Activated CD8-positive, alpha-beta memory T cell treated with anti-CD3 and anti-CD28 coated beads for 48 hours (primary cell): ENCODE measurements around the gene SEMA4F.
"Not testable (repeated sequence)": the region's sequence is repeated elsewhere in the genome, so short reads cannot be mapped to it uniquely, and the experiment has no call there.

ENCODE experiments used
- DNase-seq, 3 experiments: peaks; one replicate each; pipeline ENCODE4 v3.0.0-alpha.2; 2020; ENCODE audit warnings: low read depth in 2 of 3, low spot score in 2 of 3

Gene SEMA4F, protein sequence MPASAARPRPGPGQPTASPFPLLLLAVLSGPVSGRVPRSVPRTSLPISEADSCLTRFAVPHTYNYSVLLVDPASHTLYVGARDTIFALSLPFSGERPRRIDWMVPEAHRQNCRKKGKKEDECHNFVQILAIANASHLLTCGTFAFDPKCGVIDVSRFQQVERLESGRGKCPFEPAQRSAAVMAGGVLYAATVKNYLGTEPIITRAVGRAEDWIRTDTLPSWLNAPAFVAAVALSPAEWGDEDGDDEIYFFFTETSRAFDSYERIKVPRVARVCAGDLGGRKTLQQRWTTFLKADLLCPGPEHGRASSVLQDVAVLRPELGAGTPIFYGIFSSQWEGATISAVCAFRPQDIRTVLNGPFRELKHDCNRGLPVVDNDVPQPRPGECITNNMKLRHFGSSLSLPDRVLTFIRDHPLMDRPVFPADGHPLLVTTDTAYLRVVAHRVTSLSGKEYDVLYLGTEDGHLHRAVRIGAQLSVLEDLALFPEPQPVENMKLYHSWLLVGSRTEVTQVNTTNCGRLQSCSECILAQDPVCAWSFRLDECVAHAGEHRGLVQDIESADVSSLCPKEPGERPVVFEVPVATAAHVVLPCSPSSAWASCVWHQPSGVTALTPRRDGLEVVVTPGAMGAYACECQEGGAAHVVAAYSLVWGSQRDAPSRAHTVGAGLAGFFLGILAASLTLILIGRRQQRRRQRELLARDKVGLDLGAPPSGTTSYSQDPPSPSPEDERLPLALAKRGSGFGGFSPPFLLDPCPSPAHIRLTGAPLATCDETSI

GRCh38 chr2:74653985-74654882 lies at the start of gene SEMA4F:
Gene SEMA4F (plus strand): TSS chr2:74654247. CDS start chr2:74654377, 130 bp downstream.
- peak; percentile 81 to 88 (median 86) for DNase-seq

DNA sequence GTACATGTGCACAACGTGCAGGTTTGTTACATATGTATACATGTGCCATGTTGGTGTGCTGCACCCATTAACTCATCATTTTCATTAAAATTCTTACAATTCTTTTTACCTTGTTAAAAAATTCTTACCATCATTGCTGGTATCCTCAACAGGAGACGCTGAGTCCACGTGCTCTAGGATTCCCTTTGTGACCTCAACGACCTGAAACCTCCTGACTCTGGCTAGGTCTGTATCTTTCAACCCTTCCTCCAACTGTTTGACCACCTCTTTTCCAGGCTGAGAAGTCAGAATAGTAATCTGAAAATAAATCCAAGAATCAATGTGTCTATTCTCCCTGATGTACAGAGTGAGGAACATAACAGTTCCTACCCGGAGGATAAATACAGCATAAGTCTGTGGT lies 47.1 kb upstream of the SEMA4F start:
- DNase-seq: no peak

- no peak for DNase-seq
These were observed 36.9 kb upstream of the SEMA4F start for GRCh38 chr2:74617122-74617521.

DNA sequence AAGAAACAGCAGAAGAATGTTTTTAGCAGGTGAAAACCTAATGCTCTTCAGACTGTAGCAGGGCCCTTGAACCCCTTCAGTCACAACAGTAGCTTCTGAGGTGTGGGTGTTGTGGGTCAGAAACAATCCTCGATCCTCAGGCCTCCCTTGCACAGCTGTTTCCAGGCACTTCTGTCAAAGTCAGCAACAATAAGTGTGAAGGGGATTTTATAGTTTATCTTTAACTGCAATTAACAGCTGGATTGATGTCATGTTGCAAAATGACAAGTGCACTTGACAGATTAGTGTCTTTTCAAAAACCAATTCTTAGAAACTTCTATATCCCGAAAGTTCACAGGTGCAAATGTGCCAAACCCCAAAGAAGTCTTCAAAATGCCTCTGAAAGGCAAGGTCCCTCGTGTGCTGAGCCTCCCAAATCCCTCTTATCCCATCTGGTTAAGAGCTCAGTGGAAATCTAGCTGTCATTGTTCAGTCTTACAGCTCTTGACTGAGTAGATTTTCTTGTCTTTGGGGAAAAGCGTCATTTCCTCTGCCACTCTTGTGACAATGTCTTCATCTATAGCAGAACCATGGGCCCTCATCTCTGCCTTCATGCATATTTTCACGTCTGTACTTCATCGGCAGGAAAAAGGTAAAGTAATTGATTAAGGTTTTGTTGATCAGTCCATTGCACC lies 35.5 kb upstream of the SEMA4F start:
- no peak for DNase-seq

- DNase-seq: no peak
These were observed 34.3 kb upstream of the SEMA4F start for GRCh38 chr2:74619651-74620297.

DNA sequence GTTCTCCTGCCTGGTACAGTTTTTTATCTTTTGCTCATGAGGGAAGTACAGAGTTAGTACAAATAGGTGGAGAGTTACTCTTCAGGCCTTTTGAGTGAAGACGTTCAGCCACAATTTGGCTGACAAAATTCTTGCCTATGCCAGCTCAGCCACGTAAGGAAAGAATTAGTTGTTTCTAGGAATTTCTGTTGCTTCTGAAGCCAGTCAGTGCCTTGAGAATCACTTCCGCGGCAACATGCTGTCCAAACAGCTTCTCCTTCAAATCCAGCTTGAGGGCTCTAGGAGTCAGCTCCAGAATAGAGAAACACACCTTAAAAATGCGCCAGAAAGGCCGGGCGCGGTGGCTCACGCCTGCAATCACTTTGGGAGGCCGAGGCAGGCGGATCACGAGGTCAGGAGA lies 33.4 kb upstream of the SEMA4F start:
- no peak for DNase-seq

DNA sequence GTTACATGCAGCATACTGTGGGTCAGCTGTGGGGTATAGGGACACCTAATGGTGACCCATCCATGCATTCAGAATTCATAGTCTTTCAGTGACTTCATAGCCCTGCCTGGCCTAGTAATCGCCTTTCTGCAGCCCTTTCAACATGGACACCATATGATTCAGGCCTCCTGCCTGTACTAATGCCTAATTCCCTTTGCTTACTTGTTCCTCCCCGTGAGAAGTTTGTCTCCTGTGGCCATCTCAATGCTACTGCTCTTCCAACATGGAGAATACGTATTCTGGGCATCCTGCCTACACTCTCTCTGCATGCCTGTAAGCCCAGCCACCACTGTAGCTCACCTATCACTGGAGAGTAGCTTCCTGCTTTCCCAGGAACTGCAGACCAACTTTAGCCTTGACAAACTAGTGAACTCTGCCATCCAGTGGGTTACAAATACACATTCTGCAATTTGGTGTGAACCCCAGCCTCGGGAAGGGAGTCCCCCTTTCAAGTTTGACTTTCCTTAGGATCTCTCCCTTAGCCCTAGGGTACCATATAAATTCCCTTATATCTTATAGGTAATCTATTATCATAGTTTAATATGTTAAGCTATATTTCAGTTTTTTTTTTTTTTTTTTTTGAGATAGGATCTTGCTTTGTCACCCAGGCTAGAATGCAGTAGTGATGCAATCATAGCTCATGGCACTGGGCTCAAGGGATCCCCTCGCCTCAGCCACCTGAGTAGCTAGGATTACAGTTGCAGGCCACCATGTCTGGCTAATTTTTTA lies 28.2 kb upstream of the SEMA4F start:
- no peak for DNase-seq

DNA sequence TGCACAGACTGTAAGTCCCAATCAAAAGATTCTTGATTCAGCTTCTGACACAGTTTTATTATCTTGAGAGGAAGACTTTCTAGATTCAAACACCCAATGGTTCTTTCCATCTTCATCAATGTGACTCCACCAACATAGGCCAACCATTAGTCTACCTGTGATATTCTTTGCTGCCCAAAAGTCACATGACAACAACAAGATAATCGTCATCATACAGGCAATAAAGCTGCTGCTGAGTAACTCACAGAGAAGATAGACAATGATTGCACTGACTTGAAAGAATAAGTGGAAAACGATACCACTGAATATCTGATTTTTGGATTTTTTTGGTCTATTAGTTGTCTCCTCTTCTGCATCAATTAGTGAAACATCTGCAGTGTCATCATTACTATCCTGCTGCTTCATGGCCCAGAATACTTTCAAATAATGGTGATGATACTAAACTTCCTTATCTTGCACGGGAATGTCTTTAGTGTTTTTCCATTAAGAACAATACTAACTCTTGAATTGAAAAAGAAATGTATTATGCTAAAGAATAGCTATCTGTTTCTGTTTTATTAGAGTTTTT lies 25.4 kb upstream of the SEMA4F start:
- DNase-seq: no peak

GRCh38 chr2:74630454-74630853 lies 23.6 kb upstream of the SEMA4F start:
- not testable (repeated sequence) for DNase-seq

GRCh38 chr2:74632209-74632938 lies 21.7 kb upstream of the SEMA4F start:
- DNase-seq: no peak

DNA sequence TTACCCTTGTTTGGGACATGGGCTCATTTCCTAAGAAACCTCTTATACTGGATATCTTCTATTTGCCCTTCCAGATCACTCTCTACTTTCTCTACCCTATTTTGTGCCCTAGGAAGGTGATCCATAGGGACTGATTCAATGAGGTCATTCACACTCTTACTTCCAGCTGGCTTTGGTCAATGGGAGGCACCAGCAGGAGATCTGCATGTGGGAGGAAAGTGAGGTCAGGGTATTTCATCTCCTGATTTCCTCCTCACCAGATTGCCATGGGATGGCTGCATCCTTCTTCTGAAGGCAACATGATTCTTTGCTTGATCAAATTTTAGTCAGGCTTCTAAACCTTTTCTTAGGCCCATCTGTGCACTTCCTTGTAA lies 21.1 kb upstream of the SEMA4F start:
- DNase-seq: no peak

DNA sequence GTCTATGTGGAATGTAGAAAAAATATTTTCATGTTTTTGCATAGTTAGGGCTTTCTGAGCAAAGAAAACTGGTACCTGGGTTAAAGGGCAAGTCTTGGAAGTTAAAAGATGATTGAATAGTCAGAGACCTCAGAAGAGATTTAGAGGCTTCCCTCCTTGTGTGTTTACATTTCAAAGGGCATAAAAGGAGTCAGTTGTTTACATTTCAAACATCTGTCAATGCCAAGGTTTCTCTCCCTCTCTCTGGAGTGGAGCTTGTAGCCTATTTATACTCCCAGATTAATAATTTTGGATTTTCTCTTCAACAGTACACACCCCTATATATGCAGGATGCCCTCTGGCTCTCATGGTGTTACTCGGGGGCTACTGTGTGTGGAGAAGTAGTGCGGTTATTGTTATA lies 14.5 kb upstream of the SEMA4F start:
- no peak for DNase-seq

DNA sequence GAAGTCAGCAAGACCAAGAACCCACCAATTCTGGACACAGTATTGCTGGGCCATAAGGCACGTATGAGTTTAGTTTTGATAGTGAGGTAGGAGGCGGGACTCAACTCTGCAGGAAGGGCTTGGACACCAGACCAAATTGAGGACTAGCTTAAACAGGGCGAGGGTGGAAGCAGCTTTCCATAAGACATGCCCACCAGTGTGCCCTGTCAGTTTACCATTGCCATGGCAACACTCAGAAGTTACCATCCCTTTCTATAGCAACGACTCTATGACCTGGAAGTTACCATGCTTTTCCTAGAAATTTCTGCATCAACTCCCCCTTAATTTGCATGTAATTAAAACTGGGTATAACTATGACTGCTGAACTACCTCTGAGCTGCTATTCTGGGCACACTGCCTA lies 8.7 kb upstream of the SEMA4F start:
- no peak for DNase-seq

DNA sequence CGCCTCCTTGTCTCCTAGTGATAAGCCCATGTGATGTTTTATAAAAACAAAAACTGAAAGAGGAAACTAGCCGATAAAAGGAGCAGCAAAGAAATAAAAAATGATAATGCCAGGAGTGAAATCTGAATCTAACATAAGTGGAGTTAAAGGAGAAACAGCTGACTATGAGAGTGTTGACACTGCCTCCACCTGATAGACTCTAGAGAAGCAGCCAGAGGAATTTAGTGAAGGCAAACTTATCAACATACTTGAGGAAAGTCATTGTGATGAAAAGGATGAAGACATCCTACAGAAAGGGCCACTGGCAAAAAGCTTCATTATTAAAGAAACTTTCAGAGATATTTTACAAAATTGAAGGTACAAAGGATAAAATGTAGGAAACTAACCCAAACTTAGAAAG lies 7.8 kb upstream of the SEMA4F start:
- no peak for DNase-seq

- DNase-seq: no peak
These were observed 7.1 kb upstream of the SEMA4F start for GRCh38 chr2:74646834-74647482.

DNA sequence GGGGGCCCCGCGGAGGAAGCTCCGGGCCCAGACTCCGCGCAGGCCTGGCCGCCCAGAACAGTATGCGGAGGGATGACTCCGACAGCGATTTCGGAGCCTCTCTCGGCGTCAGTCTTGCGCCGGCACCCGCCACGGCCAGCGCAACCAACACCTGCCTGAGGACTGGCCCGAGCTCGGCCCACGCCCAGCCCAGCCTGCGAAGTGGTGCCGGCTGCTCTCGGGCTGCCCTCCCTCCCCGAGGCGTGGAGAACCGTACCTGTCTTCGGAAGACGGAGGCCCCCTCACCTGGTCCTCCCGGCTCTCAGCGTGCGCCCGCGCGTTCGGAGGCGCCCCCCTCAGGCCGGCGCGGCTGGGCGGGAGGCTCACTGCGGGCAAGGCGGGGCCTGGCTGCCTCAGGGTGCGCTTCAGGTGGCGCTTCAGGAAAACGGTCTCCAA lies 6.0 kb upstream of the SEMA4F start, which contains the start of gene M1AP:
Gene M1AP (minus strand): TSS at position 322 of the 435 bp plus-strand sequence. CDS start 8,055 bp downstream, outside the sequence.
- no peak for DNase-seq

DNA sequence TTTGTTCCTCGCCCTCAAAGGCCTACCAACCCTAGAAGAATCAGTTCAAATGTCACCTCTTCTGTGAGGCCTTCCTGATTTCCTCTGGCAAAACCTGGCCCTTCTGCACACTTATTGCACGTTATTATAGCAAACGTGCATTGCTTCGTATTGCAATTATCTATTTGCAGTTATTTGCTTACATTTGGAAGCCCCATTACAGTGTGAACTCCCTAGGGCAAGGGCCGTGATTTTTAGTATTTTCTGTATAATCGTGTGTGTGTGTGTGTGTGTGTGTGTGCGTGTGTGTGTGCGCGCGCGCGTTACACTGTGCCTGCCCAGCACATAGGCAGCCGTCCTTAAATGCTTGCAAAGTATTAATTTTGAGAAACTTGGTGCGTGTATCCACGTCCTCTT lies 460 bp upstream of the SEMA4F start:
- DNase-seq: no peak

DNA sequence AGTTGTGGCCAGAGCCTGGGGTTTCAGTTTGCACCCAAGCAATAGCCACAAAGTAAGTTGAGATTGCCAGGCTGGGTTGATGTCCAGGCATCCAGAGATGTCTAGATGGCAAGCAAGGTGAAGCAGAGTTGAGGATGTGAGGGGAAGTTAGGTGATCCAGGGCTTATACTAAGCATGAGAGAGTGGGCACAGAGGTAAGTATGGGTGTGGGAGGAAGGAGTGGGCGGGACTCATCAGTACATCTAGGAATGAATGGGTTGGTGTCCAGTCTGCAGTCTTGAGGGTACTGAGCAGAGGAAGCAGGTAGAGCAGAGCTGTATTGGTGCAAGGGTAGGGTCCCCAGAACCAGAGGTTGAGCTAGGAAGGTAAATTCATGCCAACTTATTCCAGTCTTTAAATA lies 1.5 kb downstream of the SEMA4F start:
- no peak for DNase-seq
